ENCODE measurements around the gene CEACAM8.

DNA sequence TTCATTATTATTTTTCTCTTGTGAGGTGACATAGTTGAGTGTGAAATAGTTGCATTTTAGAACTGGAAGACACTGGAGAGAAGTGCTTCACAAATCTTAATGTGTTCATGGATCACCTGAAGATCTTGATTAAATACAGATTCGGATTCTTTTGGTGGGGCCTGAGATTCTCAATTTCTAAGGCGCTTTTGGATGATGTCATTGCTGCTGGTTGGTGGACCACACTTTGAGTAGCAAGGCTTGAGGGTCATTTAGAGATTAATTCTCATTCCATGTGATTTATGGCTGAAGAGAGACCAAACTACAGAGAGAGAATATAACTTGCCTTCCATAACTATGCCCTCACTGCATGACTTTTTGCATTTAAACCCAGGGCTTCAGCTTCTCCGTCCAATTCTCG lies 27.2 kb downstream of the CEACAM8 start:
- TF ChIP-seq CTCF (IDR thresholded peaks at IDR 0.05 in 4 of 5, conservative IDR thresholded peaks at IDR 0.05 in 1 of 5) (no peak), POLR2A (IDR thresholded peaks at IDR 0.05) (no peak)
